IPS-11a (cell line): ENCODE data around the gene SLC4A4.

ENCODE experiments used
- H3K4me3 ChIP-seq: one replicate; pipeline ENCODE4 v1.5.1; 2013; ENCODE audit warnings: low read depth, low read length, control low read depth

Gene SLC4A4

DNA sequence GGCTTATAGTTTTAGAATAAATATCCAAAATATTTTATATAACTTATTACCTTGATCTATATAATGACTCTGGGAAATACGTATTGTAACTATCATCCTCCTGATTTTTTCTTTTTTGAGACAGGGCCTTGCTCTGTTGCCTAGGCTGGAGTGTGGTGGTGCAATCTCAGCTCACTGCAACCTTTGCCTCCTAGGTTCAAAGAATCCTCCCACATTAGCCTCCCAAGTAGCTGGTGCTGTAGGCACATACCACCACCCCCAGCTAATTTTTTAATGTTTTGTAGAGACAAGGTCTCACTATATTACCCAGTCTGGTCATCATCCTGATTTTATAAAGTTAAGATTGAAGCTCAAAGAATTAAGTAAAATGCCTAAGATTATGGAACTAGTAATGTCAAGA lies 193.6 kb downstream of the SLC4A4 start:
- H3K4me3 ChIP-seq = no peak overlapping the region

- no peak overlapping the region for H3K4me3 ChIP-seq
Observed at GRCh38 chr4:71533121-71533520, 194.3 kb downstream of the SLC4A4 start.

DNA sequence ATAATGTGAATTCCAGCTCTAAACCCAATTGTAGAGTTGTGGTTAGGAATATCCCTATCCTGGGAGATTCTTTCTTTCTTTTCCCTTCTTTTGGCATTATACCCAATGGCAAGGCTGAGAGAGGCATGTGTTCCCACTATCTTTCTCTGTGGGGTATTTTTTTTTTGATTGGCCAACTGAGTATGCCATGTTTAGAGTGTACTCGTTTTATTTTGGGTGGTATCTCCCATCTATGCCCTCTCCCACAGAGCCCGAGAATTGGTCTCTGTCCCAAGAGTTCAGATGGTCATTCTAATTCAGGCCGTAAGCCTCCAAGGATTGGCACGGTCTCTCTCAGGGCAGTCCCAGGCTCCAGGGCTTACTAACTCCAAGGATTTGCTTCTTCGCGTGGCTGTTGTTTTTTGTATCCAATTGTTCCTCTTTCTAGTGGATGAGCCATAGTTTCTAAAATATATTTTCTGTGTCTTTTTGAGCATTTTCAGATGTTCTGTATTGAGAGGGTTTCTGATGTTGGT lies 198.8 kb downstream of the SLC4A4 start:
- H3K4me3 ChIP-seq = no peak overlapping the region

GRCh38 chr4:71538528-71538927 lies 199.7 kb downstream of the SLC4A4 start:
- no peak overlapping the region for H3K4me3 ChIP-seq

DNA sequence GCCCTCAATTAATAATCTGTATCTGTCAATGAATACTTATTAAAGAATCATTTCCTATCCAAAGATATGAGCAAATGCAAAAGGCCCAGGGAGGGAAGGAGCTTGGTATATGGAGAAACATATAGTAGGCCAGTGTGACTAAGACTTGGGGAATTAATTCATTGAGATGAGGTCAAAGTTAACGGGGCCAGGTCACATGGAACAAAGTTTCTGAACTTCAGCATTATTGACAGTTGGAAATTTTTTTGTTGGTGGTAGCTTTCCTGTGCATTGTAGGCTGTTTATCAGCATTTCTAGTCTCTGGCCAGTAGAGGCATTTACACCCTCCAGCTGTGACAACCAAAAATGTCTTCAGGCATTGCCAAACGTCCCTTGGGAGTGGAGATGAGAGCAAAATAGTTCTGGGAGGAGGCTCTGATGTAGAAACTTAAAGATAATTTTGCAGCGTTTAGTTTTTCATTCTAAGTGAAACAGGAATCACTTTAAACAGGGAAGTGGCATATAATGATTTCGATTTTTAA lies 202.0 kb downstream of the SLC4A4 start:
- H3K4me3 ChIP-seq = no peak overlapping the region

DNA sequence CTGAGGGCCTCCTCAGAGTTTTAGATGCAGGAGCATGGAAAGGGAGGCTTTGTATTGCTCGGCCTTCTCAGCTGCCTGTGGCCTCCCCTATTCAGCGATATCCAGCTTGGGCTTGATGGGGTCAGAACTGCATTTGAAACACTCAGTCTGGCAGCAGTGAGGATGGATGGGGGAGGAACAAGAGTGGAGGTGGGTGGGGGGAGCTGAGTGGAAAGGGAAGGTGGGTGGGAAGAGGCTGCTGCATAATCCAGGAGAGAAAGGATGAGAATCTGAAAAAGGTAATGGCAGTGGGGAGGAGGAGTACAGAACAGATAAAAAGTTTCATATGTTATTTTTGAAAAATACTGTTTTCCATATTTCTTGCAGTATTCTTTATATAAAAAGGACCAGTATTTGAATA lies 202.7 kb downstream of the SLC4A4 start:
- H3K4me3 ChIP-seq = no peak overlapping the region

GRCh38 chr4:71545168-71545567 lies 206.3 kb downstream of the SLC4A4 start:
- no peak overlapping the region for H3K4me3 ChIP-seq

DNA sequence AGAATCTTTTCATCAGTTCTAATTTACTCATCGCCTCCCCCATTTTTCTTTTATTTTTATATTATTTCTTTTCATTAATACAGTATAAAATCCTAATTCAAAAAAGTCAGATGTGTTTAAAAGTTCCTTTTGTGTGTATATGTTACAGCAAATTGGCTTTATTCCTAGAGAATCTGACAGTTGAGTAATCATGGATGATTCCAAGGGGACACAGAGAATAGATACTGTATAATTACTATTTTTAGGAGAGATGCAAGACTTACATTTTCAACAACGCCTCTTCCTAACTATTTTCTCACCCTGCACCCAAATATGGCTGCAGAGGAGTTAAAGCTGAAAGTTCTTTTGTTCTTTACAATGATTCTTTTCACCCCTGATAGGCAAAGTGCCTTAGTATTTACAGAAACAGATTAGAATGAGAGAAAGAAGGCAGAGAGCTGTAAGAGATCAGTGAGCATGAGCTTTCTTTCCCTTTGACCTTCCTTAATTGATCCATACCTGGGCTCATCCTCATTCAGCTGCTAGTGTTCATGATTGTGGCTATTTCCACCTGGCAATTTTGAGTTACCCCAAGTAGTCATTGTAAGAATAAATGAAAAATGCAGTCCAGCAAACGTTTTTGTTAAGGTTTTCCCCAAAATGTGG lies 210.8 kb downstream of the SLC4A4 start:
- no peak overlapping the region for H3K4me3 ChIP-seq

DNA sequence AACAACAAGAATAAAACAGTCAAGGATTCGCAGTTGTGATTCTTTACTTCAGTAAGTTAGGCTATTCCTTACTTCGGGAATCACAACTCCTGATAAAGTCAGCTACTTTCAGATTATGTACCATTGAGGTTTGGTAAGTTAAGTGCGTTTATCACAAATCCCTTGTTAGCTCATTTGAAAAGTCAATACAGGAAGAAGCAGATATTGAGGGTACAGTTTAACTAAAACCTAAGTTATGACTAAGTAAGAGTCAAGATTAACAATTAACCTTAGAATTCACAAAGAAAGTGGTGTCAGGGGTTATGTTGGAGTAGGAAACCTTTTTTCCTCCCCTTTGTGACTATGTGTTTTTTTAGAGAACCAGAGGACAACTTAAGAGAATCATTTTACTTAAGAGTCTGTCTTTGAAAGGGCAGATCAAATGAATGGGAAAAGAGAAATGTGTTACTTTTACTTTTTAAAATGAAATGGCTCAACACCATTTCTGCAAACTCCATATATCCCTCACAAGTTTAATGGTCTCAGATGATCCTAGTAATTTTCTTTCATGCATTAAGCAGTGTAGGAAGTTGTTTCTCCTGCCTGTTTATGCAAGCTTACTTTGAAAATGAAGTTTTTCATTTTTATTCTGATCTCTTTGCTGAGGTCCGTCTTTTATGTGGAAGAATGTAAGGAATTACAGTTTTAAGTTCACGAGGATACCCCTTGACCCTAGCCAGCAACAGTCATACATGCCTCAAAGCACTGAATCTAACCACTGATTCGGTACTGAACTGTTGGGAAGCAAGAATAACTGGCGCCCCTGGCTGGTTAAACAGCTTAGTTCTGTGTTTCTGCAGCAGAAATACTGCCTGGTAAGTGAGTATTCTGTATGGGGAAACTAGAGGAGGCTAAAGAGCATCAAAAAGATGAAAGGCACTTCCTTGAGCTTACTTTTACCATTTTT lies 211.7 kb downstream of the SLC4A4 start:
- H3K4me3 ChIP-seq = no peak overlapping the region

GRCh38 chr4:71553605-71554004 lies 214.8 kb downstream of the SLC4A4 start:
- no peak overlapping the region for H3K4me3 ChIP-seq

- H3K4me3 ChIP-seq = no peak overlapping the region
Observed at GRCh38 chr4:71554025-71554424, 215.2 kb downstream of the SLC4A4 start.

GRCh38 chr4:71558248-71558647 lies 219.4 kb downstream of the SLC4A4 start:
- H3K4me3 ChIP-seq = no peak overlapping the region

DNA sequence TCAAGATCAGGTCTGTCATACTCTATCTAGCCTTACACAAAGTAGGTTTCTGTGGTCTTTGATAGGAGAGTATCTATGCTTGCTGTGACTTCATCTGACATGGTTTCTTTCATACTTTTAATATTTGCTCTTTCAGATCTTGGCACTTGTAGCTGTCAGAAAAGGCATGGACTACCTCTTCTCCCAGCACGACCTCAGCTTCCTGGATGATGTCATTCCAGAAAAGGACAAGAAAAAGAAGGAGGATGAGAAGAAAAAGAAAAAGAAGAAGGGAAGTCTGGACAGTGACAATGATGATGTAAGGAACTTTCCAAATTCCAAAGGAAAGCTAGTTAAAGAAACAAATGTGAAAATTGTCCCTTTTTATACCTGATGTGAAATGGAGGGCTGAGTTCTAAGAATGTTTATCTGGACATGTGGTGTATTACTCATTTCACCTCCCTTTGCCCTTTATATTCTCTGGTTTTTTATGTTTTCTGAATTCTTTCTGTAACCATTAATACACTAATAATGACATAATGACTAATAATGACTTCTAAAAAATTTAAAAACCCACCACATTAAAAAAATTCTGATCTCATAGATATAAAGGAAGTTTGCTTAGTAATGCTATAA lies 221.2 kb downstream of the SLC4A4 start:
- no peak overlapping the region for H3K4me3 ChIP-seq

GRCh38 chr4:71564775-71565174 lies 226.0 kb downstream of the SLC4A4 start:
- H3K4me3 ChIP-seq = no peak overlapping the region

GRCh38 chr4:71566856-71567255 lies 228.0 kb downstream of the SLC4A4 start:
- H3K4me3 ChIP-seq = no peak overlapping the region

DNA sequence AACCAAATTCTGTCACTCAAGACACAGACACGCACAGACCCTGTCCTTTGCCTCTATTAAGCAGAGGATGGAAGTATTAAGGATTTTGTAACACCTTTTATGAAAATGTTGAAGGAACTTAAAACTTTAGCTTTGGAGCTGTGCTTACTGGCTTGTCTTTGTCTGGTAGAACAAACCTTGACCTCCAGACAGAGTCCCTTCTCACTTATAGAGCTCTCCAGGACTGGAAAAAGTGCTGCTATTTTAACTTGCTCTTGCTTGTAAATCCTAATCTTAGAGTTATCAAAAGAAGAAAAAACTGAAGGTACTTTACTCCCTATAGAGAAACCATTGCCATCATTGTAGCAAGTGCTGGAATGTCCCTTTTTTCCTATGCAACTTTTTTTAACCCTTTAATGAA lies 229.3 kb downstream of the SLC4A4 start:
- no peak overlapping the region for H3K4me3 ChIP-seq

DNA sequence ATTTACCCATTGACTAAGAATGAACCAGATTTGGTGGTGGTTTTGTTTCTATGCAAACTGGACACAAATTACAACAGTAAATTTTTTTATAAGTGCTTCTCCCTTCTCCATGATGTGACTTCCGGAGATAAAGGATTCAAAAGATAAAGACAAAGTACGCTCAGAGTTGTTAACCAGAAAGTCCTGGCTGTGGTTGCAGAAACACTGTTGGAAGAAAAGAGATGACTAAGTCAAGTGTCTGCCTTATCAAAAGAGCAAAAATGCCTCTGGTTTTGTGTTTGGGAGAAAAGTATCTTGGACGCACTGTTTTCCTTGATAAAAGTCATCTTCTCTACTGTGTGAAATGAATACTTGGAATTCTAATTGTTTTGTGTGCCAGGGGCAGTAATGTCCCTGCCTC lies 231.7 kb downstream of the SLC4A4 start:
- no peak overlapping the region for H3K4me3 ChIP-seq

GRCh38 chr4:71571346-71571745 lies 232.5 kb downstream of the SLC4A4 start:
- no peak overlapping the region for H3K4me3 ChIP-seq

DNA sequence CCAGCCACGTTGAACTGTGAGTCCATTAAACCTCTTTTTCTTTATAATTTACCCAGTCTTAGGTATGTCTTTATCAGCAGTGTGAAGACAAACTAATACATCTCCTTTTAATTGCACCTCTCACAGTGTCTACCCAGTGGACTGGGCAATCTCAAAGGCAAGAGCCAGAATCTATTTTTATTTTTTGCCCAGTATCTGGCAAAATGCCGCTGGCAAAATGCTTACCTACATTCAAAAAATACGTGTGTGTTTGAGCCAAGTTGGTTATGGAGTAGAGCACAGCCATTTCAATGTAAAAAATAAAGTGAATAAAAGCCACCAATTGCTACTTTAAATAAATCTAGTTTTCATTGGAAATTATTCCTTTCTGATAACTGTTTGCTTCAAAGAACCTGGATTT lies 245.2 kb downstream of the SLC4A4 start:
- no peak overlapping the region for H3K4me3 ChIP-seq

- H3K4me3 ChIP-seq = no peak overlapping the region
Observed at GRCh38 chr4:71584585-71584984, 245.8 kb downstream of the SLC4A4 start.

- H3K4me3 ChIP-seq = no peak overlapping the region
Observed at GRCh38 chr4:71586087-71586763, 247.4 kb downstream of the SLC4A4 start.
